Stomach (tissue), 4 donors: Measurements from ENCODE around the gene CLN5.

Source experiments
- CTCF ChIP-seq, 7 experiments: fragments of 450-650 bp in 4 of 7; fragments of 200-600 bp in 3 of 7; sonication (generic) in 3 of 7; IDR thresholded peaks; one replicate each; pipeline ENCODE4 v1.5.1; 2016 to 2019; ENCODE audit warnings: antibody characterized with exemption in 7 of 7, control low read depth in 2 of 7, mild to moderate bottlenecking in 1 of 7
- EP300 ChIP-seq: sonication (generic); formaldehyde crosslinking; IDR thresholded peaks from one replicate; pipeline ENCODE4 v1.6.1; 2017; ENCODE audit warnings: antibody characterized with exemption
- POLR2A ChIP-seq, 4 donors: fragments of 450-650 bp; IDR thresholded peaks; one replicate each; pipeline ENCODE4 v1.6.1; 2016; ENCODE audit warnings: antibody characterized with exemption in 4 of 4, control low read depth in 2 of 4, mild to moderate bottlenecking in 1 of 4, moderate library complexity in 1 of 4
- POLR2AphosphoS5 ChIP-seq, 3 donors: sonication (generic); formaldehyde crosslinking; IDR thresholded peaks; one replicate each; pipeline ENCODE4 v1.6.1; 2016; ENCODE audit warnings: antibody characterized with exemption in 3 of 3

GRCh38 chr13:76954538-76954937, 37.3 kb upstream of the CLN5 start:
- no peak for TF ChIP-seq CTCF (IDR thresholded peaks at IDR 0.05)
- TF ChIP-seq POLR2A (IDR thresholded peaks at IDR 0.05) = no peak
- TF ChIP-seq POLR2AphosphoS5 (IDR thresholded peaks at IDR 0.05) = no peak
- TF ChIP-seq EP300 = no peak
